Left colon (tissue), 2 donors: Measurements from ENCODE around the gene MCRIP1. TPM values are rescaled to one million over a fixed set of nuclear protein-coding genes. Genes with fewer than 3 reads are reported as not detected.

Source experiments
- ATAC-seq: fragments of 200-7000 bp; cut with Tn5 transposase; one replicate; pipeline ENCODE4 v1.9.1; 2020; ENCODE audit warnings: mild to moderate bottlenecking, moderate library complexity
- DNase-seq, 2 donors: peaks; one replicate each; pipeline ENCODE4 v3.0.0-alpha.2; 2020
- intact Hi-C, 2 donors: fragments of 100-400 bp; cut with DNase I in 1 of 2; cut with micrococcal nuclease in 1 of 2; formaldehyde crosslinking; loops; one replicate each; pipeline versions ENCODE4 v1.11.2 to v1.14.0; 2022; cut with DNase I, micrococcal nuclease
- total RNA-seq, 2 donors: library from RNA; stranded (reverse); fragmentation: NEBNext Ultra II Directional; extraction: Animal tissue kit (Norgen Biotek cat#: 25700); gene quantifications; one replicate each; pipeline ENCODE4 v1.2.1, GENCODE V29; 2021
- donor health status: DM: no; HTN: no; CAD: no.
- donor health status: DM: yes; HTN: yes; CAD: no.

MCRIP1 gene
- total RNA-seq, 2 donors from 2014 or later, result 16.4 to 30.4 TPM

- no peak for DNase-seq
- no peak for ATAC-seq
- intact Hi-C loops, result no loop called here
These were observed 31.0 kb upstream of the MCRIP1 start for GRCh38 chr17:81863833-81864768.

DNA sequence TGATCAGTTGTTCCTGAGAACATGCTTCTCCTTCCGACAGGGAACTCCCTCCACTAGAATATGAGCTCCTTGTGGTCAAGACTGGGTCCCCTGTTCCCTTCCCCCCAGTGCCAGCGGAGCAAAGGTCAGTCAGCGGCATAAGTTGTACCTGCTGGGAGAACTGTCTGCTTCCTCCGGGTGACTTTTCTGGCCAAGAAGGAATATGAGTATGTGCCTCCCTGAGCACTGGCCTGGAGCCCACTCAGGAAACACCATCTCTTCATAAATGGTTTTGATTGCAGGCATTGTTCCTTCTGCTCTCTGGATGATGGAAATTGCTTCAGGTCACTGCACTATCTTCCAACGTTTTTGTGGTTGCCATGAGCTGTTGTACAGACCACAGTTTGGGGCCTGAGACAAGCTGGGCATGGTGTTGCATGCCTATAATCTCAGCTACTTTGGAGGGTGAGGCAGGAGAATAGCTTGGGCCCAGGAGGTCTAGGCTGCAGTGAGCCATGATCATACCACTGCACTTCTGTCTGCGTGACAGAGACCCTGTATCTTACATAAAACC is 30.1 kb upstream of the MCRIP1 start:
- ATAC-seq, result no peak
- intact Hi-C loops, result no loop called here
- DNase-seq, result no peak

GRCh38 chr17:81860756-81861568 is 27.9 kb upstream of the MCRIP1 start:
- ATAC-seq (peak; percentile 77), DNase-seq (peak; percentile 98 to 100)
- intact Hi-C loops, result no loop called here

DNA sequence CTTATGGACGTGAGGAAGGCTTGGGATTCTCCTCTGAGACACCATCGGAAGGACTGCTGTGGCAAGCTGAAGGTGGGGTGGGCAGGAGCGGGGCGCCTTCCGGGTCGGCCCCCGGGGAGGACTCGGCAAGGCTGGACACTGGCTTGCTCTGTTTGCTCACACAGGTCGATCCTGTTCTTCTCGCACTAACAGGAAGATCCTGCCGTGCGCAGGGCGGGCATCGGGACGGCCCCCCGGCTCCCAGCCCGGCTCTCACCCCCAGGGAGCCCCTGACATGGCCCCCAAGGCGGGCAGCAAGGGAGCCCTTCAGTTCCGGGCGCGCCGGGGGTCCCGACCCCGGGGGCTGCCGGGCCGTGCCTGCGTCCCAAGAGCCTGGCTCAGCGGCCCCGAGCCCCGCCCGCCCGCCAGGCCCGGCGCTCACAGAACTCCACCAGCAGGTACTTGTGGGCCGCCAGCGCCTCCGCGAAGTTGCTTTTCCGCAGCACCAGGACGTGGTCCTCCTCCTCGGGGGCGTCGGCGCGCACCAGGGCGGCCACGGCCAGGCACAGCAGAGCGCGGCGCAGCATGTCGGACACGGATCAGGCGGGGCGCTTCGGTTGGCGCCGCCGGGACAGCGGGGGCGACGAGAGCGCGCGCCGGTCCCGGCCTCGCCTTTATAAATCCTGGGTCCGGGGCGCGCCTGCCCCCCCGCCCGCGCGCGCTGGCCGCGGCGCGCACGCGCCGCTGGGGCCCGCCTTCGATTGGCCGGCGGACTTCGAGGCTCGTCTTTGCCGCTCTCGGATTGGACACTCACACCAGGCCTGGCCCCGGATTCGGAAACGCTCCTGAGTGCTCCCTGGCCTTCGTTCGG is 27.0 kb upstream of the MCRIP1 start, which contains the start of gene P4HB:
Gene P4HB (minus strand): TSS at position 630 of the 850 bp plus-strand sequence. CDS start 64 bp downstream, at position 566.
- ATAC-seq (peak; percentile 9), DNase-seq (no peak)
- intact Hi-C loops, result no loop called here

GRCh38 chr17:81858967-81859905 is 26.1 kb upstream of the MCRIP1 start:
- ATAC-seq, result no peak
- intact Hi-C loops, result no loop called here
- no peak for DNase-seq

- intact Hi-C loops, result no loop called here
- ATAC-seq (no peak), DNase-seq (no peak)
These were observed 25.3 kb upstream of the MCRIP1 start for GRCh38 chr17:81858170-81858966.

- intact Hi-C loops, result no loop called here
- ATAC-seq (peak; percentile 21), DNase-seq (no peak)
These were observed 22.1 kb upstream of the MCRIP1 start for GRCh38 chr17:81854974-81855774.

GRCh38 chr17:81852237-81852636 is 19.1 kb upstream of the MCRIP1 start:
- ATAC-seq (no peak), DNase-seq (no peak)
- intact Hi-C loops, result no loop called here

DNA sequence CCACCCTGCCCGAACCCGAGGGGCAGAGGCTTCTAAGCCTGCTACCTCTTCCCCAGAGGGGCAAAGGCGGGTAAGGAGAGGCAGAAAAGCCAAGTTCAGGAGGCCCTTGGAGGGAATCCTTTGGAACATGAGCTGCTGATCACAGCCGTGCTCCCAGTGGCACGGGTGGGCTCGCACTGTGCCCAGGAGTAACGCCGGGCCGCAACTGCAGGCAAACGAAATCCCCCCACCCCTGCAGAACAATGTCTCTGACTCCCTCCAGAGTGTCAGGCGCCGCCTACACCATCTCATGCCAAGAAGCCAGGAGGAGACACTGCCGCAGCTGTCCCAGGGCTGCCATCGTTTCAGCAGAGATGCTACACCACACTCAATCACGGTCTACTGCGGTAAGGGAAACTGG is 18.3 kb upstream of the MCRIP1 start:
- intact Hi-C loops, result no loop called here
- no peak for DNase-seq

GRCh38 chr17:81849457-81849856 is 16.4 kb upstream of the MCRIP1 start:
- intact Hi-C loops, result no loop called here
- DNase-seq, result no peak
- no peak for ATAC-seq

More for the DNA sequence above, 18.3 kb upstream of the MCRIP1 start:
- no peak for ATAC-seq

GRCh38 chr17:81846743-81847689 is 13.9 kb upstream of the MCRIP1 start:
- DNase-seq, result no peak
- ATAC-seq, result no peak
- intact Hi-C loops, result no loop called here

DNA sequence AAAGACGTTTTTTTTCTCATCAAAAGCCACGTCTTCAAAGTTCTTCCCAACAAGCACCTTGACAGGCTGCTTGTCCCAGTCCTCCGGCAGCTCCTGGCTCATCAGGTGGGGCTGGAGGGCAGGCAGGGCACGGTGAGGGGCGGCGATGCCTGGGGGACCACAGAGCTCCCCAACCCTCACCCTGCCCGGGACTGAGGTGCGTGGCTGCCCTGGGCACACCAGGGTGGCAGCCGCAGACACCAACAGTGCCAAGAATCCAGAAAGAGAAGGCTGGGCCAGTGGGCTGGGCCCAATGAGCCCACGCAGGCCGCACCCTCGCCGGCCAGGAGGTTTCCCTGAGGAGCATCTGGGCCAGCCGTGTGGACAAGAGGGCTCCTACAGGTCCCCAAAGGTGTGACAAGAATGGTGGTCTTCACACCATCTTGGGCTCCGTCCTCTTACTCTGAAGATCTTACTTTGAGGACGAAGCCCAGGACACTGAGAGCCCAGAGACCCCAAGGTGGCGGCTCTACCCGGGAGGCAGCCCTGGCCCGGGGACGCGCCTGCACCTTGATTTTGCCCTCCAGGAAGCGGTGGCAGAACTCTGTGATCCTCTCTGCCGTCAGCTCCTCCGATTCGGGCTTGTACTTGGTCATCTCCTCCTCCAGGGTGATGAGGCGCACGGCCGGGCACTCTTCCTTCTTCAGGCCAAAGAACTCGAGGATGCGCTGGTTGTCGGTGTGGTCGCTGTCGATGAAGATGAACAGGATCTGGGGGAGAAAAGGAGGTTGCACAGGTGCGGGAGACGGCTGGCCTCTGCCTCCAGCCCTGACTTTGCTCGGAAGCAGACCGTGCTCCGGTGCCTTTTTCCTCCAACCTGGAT is 13.0 kb upstream of the MCRIP1 start:
- intact Hi-C loops, result no loop called here
- ATAC-seq (no peak), DNase-seq (no peak)

- ATAC-seq, result no peak
- intact Hi-C loops, result no loop called here
- no peak for DNase-seq
These were observed 12.3 kb upstream of the MCRIP1 start for GRCh38 chr17:81845361-81845760.

DNA sequence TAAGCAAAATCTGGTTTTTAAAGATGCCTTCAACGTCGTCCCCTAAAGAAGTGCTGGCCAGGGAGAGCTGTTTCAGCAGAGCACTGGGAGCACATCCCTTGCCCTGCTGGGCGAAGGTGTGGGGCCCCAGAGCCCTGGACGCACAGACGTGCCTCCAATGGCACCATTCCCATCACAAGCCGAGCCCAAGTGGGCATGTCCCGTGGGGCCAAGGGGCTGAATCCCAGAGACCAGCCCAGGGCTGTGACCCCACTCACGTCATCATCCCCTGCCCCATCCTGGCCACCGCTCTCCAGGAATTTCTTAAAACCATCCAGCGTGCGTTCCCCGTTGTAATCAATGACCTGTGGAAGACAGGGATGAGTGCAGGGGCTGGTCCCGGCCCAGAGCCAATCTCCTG is 11.8 kb upstream of the MCRIP1 start:
- DNase-seq (no peak), ATAC-seq (no peak)
- intact Hi-C loops, result no loop called here
